GM23248 (cell line): Measurements from ENCODE around the gene SV2B. TPM values are rescaled to one million over a fixed set of nuclear protein-coding genes. Genes with fewer than 3 reads are reported as not detected.

Source experiments
- DNase-seq: peaks from one replicate; pipeline ENCODE4 v3.0.0-alpha.2; 2015
- H2AFZ ChIP-seq: fragments of 200-600 bp; sonication (generic); 2 replicates; pipeline ENCODE4 v1.6.1; 2016; ENCODE audit warnings: antibody characterized with exemption
- H3F3A ChIP-seq: fragments of 200-600 bp; sonication (generic); 2 replicates; pipeline ENCODE4 v1.6.1; 2016; ENCODE audit warnings: mild to moderate bottlenecking, antibody characterized with exemption, mixed run types; ENCODE audit not compliant: insufficient read depth
- H3K27ac ChIP-seq: fragments of 200-600 bp; sonication (generic); 2 replicates; pipeline ENCODE4 v1.5.1; 2016; ENCODE audit warnings: mild to moderate bottlenecking
- H3K27me3 ChIP-seq: fragments of 200-600 bp; sonication (generic); replicated peaks from 2 replicates; pipeline ENCODE4 v1.6.1; 2016; ENCODE audit warnings: mild to moderate bottlenecking; ENCODE audit not compliant: insufficient read depth
- H3K36me3 ChIP-seq: fragments of 200-600 bp; sonication (generic); 2 replicates; pipeline ENCODE4 v1.6.1; 2016; ENCODE audit warnings: low read depth, mild to moderate bottlenecking
- H3K4me1 ChIP-seq: fragments of 200-600 bp; sonication (generic); 2 replicates; pipeline ENCODE4 v1.6.1; 2016; ENCODE audit warnings: mild to moderate bottlenecking; ENCODE audit not compliant: insufficient read depth
- H3K4me2 ChIP-seq: fragments of 200-600 bp; sonication (generic); one replicate; pipeline ENCODE4 v1.6.1; 2016; ENCODE audit warnings: mild to moderate bottlenecking; ENCODE audit not compliant: unreplicated experiment
- H3K4me3 ChIP-seq: fragments of 200-600 bp; sonication (generic); 2 replicates; pipeline ENCODE4 v1.5.1; 2016; ENCODE audit warnings: mild to moderate bottlenecking
- H3K79me2 ChIP-seq: fragments of 200-600 bp; sonication (generic); 2 replicates; pipeline ENCODE4 v1.6.1; 2016; ENCODE audit warnings: mild to moderate bottlenecking; ENCODE audit not compliant: insufficient read depth
- H3K9ac ChIP-seq: fragments of 200-600 bp; sonication (generic); 2 replicates; pipeline ENCODE4 v1.6.1; 2016; ENCODE audit warnings: mild to moderate bottlenecking
- H3K9me2 ChIP-seq: fragments of 200-600 bp; sonication (generic); 2 replicates; pipeline ENCODE4 v1.6.1; 2016; ENCODE audit warnings: mixed run types, mild to moderate bottlenecking, moderate library complexity; ENCODE audit not compliant: insufficient read depth
- H3K9me3 ChIP-seq: fragments of 200-600 bp; sonication (generic); one replicate; pipeline ENCODE4 v1.6.1; 2017; ENCODE audit warnings: low read depth
- H4K20me1 ChIP-seq: fragments of 200-600 bp; sonication (generic); 2 replicates; pipeline ENCODE4 v1.6.0; 2016; ENCODE audit not compliant: insufficient read depth
- EZH2 ChIP-seq: fragments of 200-600 bp; sonication (generic); IDR thresholded peaks from 2 replicates; pipeline ENCODE4 v1.6.1; 2018; ENCODE audit warnings: antibody characterized with exemption, mild to moderate bottlenecking; ENCODE audit not compliant: insufficient read depth, poor library complexity, severe bottlenecking
- EZH2phosphoT487 ChIP-seq: fragments of 200-600 bp; sonication (generic); IDR thresholded peaks from 2 replicates; pipeline ENCODE4 v1.6.1; 2018; ENCODE audit warnings: antibody characterized with exemption, moderate library complexity, mild to moderate bottlenecking, low read depth; ENCODE audit not compliant: insufficient read depth
- WGBS, 2 experiments: methylation state at CpG; one replicate each; pipeline ENCODE4 v1.1.6; 2015 to 2017; ENCODE audit warnings: low lambda C conversion rate in 2 of 2, low coverage in 1 of 2; ENCODE audit errors: missing lambda C conversion rate in 2 of 2; 5-methylcytosine and 5-hydroxymethylcytosine counted together
- in situ Hi-C: fragments of 300-500 bp; cut with MboI; formaldehyde crosslinking; loops from 2 replicates; pipeline ENCODE4 v1.15.0; 2020
- polyA plus RNA-seq: library from polyadenylated mRNA; unstranded; fragments of >200 nt; fragmentation: Nextera tagmentation; extraction: Ambion mirVana; gene quantifications from 2 replicates; pipeline ENCODE4 v1.2.1, GENCODE V29; 2016
- total RNA-seq: library from RNA; depleted of rRNA; stranded (reverse); fragments of >200 nt; shearing (Covaris generic); gene quantifications from 2 replicates; pipeline ENCODE4 v1.2.3, GENCODE V29; 2014; rRNA removed

Gene SV2B
- total and polyA plus RNA-seq, 2 experiments from 2014 or later, result not detected

DNA sequence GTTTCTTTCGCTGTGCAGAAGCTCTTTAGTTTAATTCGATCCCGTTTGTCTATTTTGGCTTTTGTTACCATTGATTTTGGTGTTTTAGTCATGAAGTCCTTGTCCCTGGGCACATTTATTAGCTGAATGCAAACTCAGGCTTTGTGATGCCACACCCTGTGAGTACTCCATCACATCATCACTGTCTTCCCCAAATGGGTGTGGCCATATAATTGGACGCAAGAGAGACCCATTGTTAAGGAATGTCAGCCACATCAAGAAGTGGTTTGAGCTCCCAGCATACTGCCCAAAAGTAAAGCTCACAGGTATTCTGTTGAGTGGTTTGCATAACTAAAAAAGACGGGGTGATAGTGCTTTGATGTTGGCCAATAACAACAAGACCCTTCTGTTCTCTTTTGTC lies 245.7 kb downstream of the SV2B start:
- no peaks in the 10 kb centered on the region for H4K20me1 ChIP-seq
- in situ Hi-C loops, result no loop called here
- H3K9me2 ChIP-seq, result no peaks in the 10 kb centered on the region
- H3F3A ChIP-seq, result no peaks in the 10 kb centered on the region; the same call in 1 of the 2 replicates
- H3K9me3 ChIP-seq, result no peaks in the 10 kb centered on the region
- no peaks in the 10 kb centered on the region for H3K36me3 ChIP-seq
- no peak overlapping the region for H3K4me2 ChIP-seq
- H3K4me1 ChIP-seq, result no peaks in the 10 kb centered on the region; the same call in 1 of the 2 replicates
- H2AFZ ChIP-seq, result no peak overlapping the region
- H3K27me3 ChIP-seq, result no peaks in the 10 kb centered on the region
- no peak overlapping the region for H3K9ac ChIP-seq
- 39 to 41% methylated on average over 5 of the region's 5 CpGs for WGBS, 2 experiments
- H3K27ac ChIP-seq, result no peak overlapping the region
- H3K79me2 ChIP-seq, result no peaks in the 10 kb centered on the region
- H3K4me3 ChIP-seq, result no peak overlapping the region
- TF ChIP-seq EZH2, result no peak
- no peak for TF ChIP-seq EZH2phosphoT487
- no peak for DNase-seq

DNA sequence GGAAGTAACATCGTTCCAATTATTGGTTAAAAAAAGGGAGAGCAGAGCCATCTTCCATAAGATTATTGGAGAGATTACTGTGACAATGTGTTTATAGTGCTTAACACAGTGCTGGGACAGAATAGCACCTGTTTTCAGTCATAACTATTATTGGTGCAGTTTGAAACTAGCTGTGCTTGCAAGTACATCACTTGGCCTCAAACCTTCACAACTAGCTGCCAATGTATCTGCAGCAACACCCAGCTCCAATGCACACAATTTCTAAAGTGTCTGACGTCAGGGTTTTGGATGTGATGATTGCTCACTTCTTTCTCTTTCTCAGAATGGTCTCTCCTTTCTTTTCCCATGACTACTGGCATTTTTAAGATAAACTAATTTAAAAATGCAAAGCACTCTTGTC lies 246.2 kb downstream of the SV2B start:
- TF ChIP-seq EZH2 (no peak), EZH2phosphoT487 (no peak)
- no peaks in the 10 kb centered on the region for H3K79me2 ChIP-seq
- no peaks in the 10 kb centered on the region; the same call in 1 of the 2 replicates for H3K4me1 ChIP-seq
- no peaks in the 10 kb centered on the region for H3K27me3 ChIP-seq
- no peaks in the 10 kb centered on the region for H3K36me3 ChIP-seq
- no peak overlapping the region for H3K4me3 ChIP-seq
- 10 to 21% methylated on average over 2 of the region's 2 CpGs for WGBS, 2 experiments
- H4K20me1 ChIP-seq, result no peaks in the 10 kb centered on the region
- no peak overlapping the region for H3K27ac ChIP-seq
- no peak overlapping the region for H2AFZ ChIP-seq
- H3K9me2 ChIP-seq, result no peaks in the 10 kb centered on the region
- H3K4me2 ChIP-seq, result no peak overlapping the region
- H3K9ac ChIP-seq, result no peak overlapping the region
- H3K9me3 ChIP-seq, result no peaks in the 10 kb centered on the region
- in situ Hi-C loops, result no loop called here
- H3F3A ChIP-seq, result no peaks in the 10 kb centered on the region; the same call in 1 of the 2 replicates
- no peak for DNase-seq

GRCh38 chr15:91348752-91349500 lies 248.9 kb downstream of the SV2B start:
- DNase-seq, result peak; percentile 48
- Histone ChIP-seq H3K79me2 (no peaks in the 10 kb centered on the region), H3K4me3 (no peak overlapping the region), H3K9me2 (no peaks in the 10 kb centered on the region), H4K20me1 (no peaks in the 10 kb centered on the region), H2AFZ (no peak overlapping the region), H3K27ac (no peak overlapping the region), H3K27me3 (no peaks in the 10 kb centered on the region), H3K9ac (no peak overlapping the region), H3K9me3 (no peaks in the 10 kb centered on the region), H3K36me3 (no peaks in the 10 kb centered on the region), H3K4me2 (no peak overlapping the region), H3K4me1 (no peaks in the 10 kb centered on the region; the same call in 1 of the 2 replicates), H3F3A (no peaks in the 10 kb centered on the region; the same call in 1 of the 2 replicates)
- no peak for TF ChIP-seq EZH2phosphoT487
- no peak for TF ChIP-seq EZH2
- 0 to 5% methylated on average over 3 of the region's 3 CpGs for WGBS, 2 experiments
- in situ Hi-C loops, result no loop called here

Other genes with a start within 250 kb of the SV2B start
- 48.1 and 50.8 TPM in 2 replicates for gene FURIN, start 231.7 kb upstream of the SV2B start, total RNA-seq
- gene FURIN, start 231.7 kb upstream of the SV2B start, polyA plus RNA-seq, result 13.0 and 13.9 TPM in 2 replicates
- gene FES, start 215.8 kb upstream of the SV2B start, total RNA-seq, result 3.5 and 7.5 TPM in 2 replicates
- gene FES, start 215.8 kb upstream of the SV2B start, polyA plus RNA-seq, result 3.5 and 3.6 TPM in 2 replicates
- gene MAN2A2, start 197.0 kb upstream of the SV2B start, total RNA-seq, result 5.9 and 7.7 TPM in 2 replicates
- 4.3 and 5.1 TPM in 2 replicates for gene MAN2A2, start 197.0 kb upstream of the SV2B start, polyA plus RNA-seq
- 9.7 and 17.3 TPM in 2 replicates for gene HDDC3, start 167.7 kb upstream of the SV2B start, total RNA-seq
- 11.1 and 13.5 TPM in 2 replicates for gene HDDC3, start 167.7 kb upstream of the SV2B start, polyA plus RNA-seq
- 58.8 and 75.8 TPM in 2 replicates for gene UNC45A, start 165.0 kb upstream of the SV2B start, total RNA-seq
- gene UNC45A, start 165.0 kb upstream of the SV2B start, polyA plus RNA-seq, result 58.6 and 59.7 TPM in 2 replicates
- gene RCCD1, start 145.4 kb upstream of the SV2B start, total RNA-seq, result 13.0 and 19.0 TPM in 2 replicates
- gene RCCD1, start 145.4 kb upstream of the SV2B start, polyA plus RNA-seq, result 9.8 and 10.2 TPM in 2 replicates
- 74.5 and 93.5 TPM in 2 replicates for gene PRC1, start 105.7 kb upstream of the SV2B start, total RNA-seq
- gene PRC1, start 105.7 kb upstream of the SV2B start, polyA plus RNA-seq, result 64.1 and 68.0 TPM in 2 replicates
- 7.0 and 8.7 TPM in 2 replicates for gene VPS33B, start 77.7 kb upstream of the SV2B start, total RNA-seq
- gene VPS33B, start 77.7 kb upstream of the SV2B start, polyA plus RNA-seq, result 9.1 and 10.2 TPM in 2 replicates